CD4-positive, alpha-beta memory T cell (primary cell): ENCODE data around the gene FAT4. TPM values are rescaled to one million over a fixed set of nuclear protein-coding genes. Genes with fewer than 3 reads are reported as not detected.

Experiments
- CTCF ChIA-PET: fragments of 350-600 bp; sonication (Branson Sonifier 250); formaldehyde crosslinking; loops from one replicate; lab custom pipeline; 2021; ENCODE audit warnings: inconsistent platforms; ENCODE audit not compliant: partially characterized antibody; lab: Charles Lee
- POLR2A ChIA-PET: fragments of 350-600 bp; sonication (Branson Sonifier 250); formaldehyde crosslinking; loops from one replicate; lab custom pipeline; 2021; ENCODE audit not compliant: partially characterized antibody; lab: Charles Lee
- DNase-seq, 5 donors: peaks; one replicate each; pipeline versions ENCODE4 v3.0.0 to v3.0.0-alpha.2; 2020 to 2022; ENCODE audit warnings: mixed read lengths in 1 of 5
- H3K27ac ChIP-seq: one replicate; pipeline ENCODE4 v1.7.0; 2013; ENCODE audit warnings: low read depth, low read length
- H3K27me3 ChIP-seq: 2 replicates; pipeline ENCODE4 v1.7.0; 2013; ENCODE audit warnings: mild to moderate bottlenecking, low read length, moderate library complexity; ENCODE audit not compliant: insufficient read depth
- H3K36me3 ChIP-seq: 2 replicates; pipeline ENCODE4 v1.7.0; 2013; ENCODE audit warnings: mild to moderate bottlenecking, low read length, moderate library complexity; ENCODE audit not compliant: insufficient read depth
- H3K4me1 ChIP-seq: 2 replicates; pipeline ENCODE4 v1.7.0; 2013; ENCODE audit warnings: mild to moderate bottlenecking, low read length, moderate library complexity; ENCODE audit not compliant: insufficient read depth
- H3K4me3 ChIP-seq, 2 donors: one replicate each; pipeline ENCODE4 v1.7.0; 2013; ENCODE audit warnings: low read length in 2 of 2, mild to moderate bottlenecking in 1 of 2
- H3K9me3 ChIP-seq, 2 donors: one replicate each; pipeline ENCODE4 v1.7.0; 2013; ENCODE audit warnings: low read length in 2 of 2, control low read depth in 1 of 2; ENCODE audit not compliant: control insufficient read depth in 1 of 2
- H3K27ac Mint-ChIP-seq, 7 donors: one replicate each; pipeline ENCODE4 v1.8.0; 2020 to 2021; ENCODE audit warnings: mixed read lengths in 7 of 7, mild to moderate bottlenecking in 6 of 7, inconsistent platforms in 3 of 7, moderate library complexity in 3 of 7
- H3K27me3 Mint-ChIP-seq, 2 donors: one replicate each; pipeline ENCODE4 v1.8.0; 2020 to 2021; ENCODE audit warnings: mixed read lengths in 2 of 2
- H3K36me3 Mint-ChIP-seq, 2 donors: one replicate each; pipeline ENCODE4 v1.8.0; 2020 to 2021; ENCODE audit warnings: mixed read lengths in 2 of 2, inconsistent platforms in 1 of 2, mild to moderate bottlenecking in 1 of 2
- H3K4me1 Mint-ChIP-seq, 4 donors: one replicate each; pipeline ENCODE4 v1.8.0; 2020 to 2021; ENCODE audit warnings: mixed read lengths in 4 of 4, mild to moderate bottlenecking in 1 of 4
- H3K4me3 Mint-ChIP-seq, 8 donors: one replicate each; pipeline ENCODE4 v1.8.0; 2020 to 2021; ENCODE audit warnings: mixed read lengths in 8 of 8, mild to moderate bottlenecking in 7 of 8, moderate library complexity in 6 of 8, inconsistent platforms in 3 of 8
- H3K9me3 Mint-ChIP-seq, 8 donors: one replicate each; pipeline ENCODE4 v1.8.0; 2020 to 2021; ENCODE audit warnings: mixed read lengths in 8 of 8, mild to moderate bottlenecking in 5 of 8, inconsistent platforms in 3 of 8, moderate library complexity in 1 of 8
- intact Hi-C: fragments of 100-400 bp; cut with micrococcal nuclease; formaldehyde crosslinking; loops from one replicate; pipeline ENCODE4 v1.15.1; 2023
- polyA plus RNA-seq, 2 donors: library from polyadenylated mRNA; unstranded; fragments of 300-500 nt; fragmentation: Illumina TruSeq; gene quantifications; one replicate each; pipeline ENCODE4 v1.2.3, GENCODE V29; 2021
- total RNA-seq, 2 experiments: library from RNA; stranded (reverse); gene quantifications; one replicate each; pipeline ENCODE4 v1.2.3, GENCODE V29; 2021

FAT4 gene
- total and polyA plus RNA-seq, 4 experiments from 2014 or later = not detected

DNA sequence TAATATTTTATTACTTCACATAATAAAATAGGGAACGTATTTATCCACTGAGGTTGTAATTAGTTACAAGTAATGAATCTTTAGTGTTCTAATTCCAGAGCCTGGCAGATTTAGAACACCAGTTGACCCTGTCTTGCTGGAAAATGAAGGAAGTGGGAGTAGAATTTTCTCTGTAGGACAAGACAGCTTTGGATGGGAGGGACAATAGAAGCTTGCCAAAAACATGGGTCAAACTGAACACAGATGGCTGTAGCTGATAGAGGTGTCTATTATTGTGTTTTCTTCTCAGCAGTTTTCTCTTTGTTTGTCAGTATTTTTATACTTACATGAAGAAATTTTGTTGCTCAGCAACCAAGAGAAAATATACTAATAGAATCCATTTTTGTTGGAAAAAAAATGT is 20.2 kb downstream of the FAT4 start:
- Histone ChIP-seq H3K4me3 (no peak overlapping the region), H3K4me1 (no peaks in the 10 kb centered on the region), H3K36me3 (no peaks in the 10 kb centered on the region), H3K27ac (no peak overlapping the region), H3K9me3 (no peaks in the 10 kb centered on the region), H3K27me3 (no peaks in the 10 kb centered on the region)
- intact Hi-C loops = no loop called here
- H3K27me3 Mint-ChIP-seq = no peaks in the 10 kb centered on the region
- H3K27ac Mint-ChIP-seq = no peak overlapping the region
- ChIA-PET POLR2A (no interaction called here), CTCF (no interaction called here)
- H3K4me3 Mint-ChIP-seq = no peak overlapping the region
- DNase-seq = no peak
- H3K4me1 Mint-ChIP-seq = no peaks in the 10 kb centered on the region
- H3K36me3 Mint-ChIP-seq = no peaks in the 10 kb centered on the region
- H3K9me3 Mint-ChIP-seq = peaks cover 0 to 8% (median 0%) of the 10 kb centered on the region in 8 donors

DNA sequence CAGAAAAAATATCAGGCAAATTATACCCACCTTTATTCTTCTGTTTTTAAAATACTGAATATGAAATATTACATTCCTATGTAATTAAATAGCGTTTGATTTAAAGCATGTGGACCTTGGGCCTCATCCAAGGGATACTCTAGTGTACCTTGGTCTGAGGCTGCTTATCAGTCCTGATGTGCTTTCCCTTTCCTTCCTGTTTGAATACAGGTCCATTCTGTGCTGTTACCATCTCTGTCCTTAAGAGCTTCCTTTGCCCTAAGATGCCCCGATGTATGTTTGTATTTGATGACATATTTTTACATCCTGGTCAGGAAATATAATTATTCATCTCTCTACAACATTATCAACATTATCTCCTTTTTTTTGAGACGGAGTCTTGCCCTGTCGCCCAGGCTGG is 24.1 kb downstream of the FAT4 start:
- H3K36me3 Mint-ChIP-seq = no peaks in the 10 kb centered on the region
- intact Hi-C loops = no loop called here
- H3K4me3 Mint-ChIP-seq = no peak overlapping the region
- H3K9me3 Mint-ChIP-seq = peaks cover 0 to 5% (median 0%) of the 10 kb centered on the region in 8 donors
- Histone ChIP-seq H3K36me3 (no peaks in the 10 kb centered on the region), H3K4me3 (no peak overlapping the region), H3K4me1 (no peaks in the 10 kb centered on the region), H3K9me3 (no peaks in the 10 kb centered on the region), H3K27ac (no peak overlapping the region), H3K27me3 (no peaks in the 10 kb centered on the region)
- no peak overlapping the region for H3K27ac Mint-ChIP-seq
- DNase-seq = no peak
- CTCF ChIA-PET = no interaction called here
- H3K27me3 Mint-ChIP-seq = no peaks in the 10 kb centered on the region
- no peaks in the 10 kb centered on the region for H3K4me1 Mint-ChIP-seq
- POLR2A ChIA-PET = no interaction called here

DNA sequence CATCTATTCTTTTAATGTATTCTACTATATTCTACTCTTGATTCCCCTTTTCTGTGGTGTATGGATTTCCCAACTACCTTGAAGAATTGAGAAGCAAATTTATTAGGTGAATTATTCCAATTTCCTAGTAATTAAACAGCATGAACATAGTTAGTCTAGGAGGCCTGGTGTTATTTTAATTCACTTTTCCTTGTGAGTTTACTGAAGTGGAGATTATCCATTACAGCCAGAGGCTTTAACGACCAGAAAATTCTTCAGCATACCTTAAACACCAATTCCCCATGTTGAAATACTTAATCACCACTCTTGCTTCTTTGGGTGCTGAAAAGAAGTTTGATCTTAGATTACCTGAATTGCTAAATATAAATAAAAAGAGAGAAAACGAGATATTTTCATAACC is 29.4 kb downstream of the FAT4 start:
- Histone ChIP-seq H3K27ac (no peak overlapping the region), H3K4me1 (no peaks in the 10 kb centered on the region), H3K36me3 (no peaks in the 10 kb centered on the region), H3K27me3 (no peaks in the 10 kb centered on the region), H3K4me3 (no peak overlapping the region), H3K9me3 (no peaks in the 10 kb centered on the region)
- no peaks in the 10 kb centered on the region for H3K27me3 Mint-ChIP-seq
- H3K36me3 Mint-ChIP-seq = no peaks in the 10 kb centered on the region
- no peak overlapping the region for H3K27ac Mint-ChIP-seq
- H3K9me3 Mint-ChIP-seq = peaks cover 0 to 1% (median 0%) of the 10 kb centered on the region in 8 donors
- ChIA-PET CTCF (no interaction called here), POLR2A (no interaction called here)
- intact Hi-C loops = no loop called here
- DNase-seq = no peak
- no peak overlapping the region for H3K4me3 Mint-ChIP-seq
- H3K4me1 Mint-ChIP-seq = no peaks in the 10 kb centered on the region

DNA sequence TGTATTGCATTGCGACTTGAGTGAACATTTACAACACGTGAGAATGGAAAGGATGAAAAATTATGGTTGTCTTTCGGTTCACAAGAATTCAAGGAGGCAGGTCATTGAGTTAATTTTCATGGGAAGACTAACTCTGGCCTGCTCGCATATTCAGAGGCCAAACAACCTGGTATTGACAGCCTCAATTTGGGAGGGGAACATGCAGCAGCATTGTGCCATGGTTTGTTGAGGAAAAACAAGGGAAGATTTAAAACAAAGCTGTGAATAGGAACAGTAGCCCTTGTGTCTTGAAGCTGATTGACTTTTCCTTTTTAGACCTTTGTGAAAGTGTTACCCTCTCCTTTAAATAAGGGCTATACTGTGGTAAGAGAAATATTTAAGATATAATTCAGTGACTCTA is 31.9 kb downstream of the FAT4 start:
- H3K27ac ChIP-seq = no peak overlapping the region
- Mint-ChIP-seq H3K9me3 (no peaks in the 10 kb centered on the region), H3K27me3 (no peaks in the 10 kb centered on the region), H3K4me3 (no peak overlapping the region), H3K36me3 (no peaks in the 10 kb centered on the region), H3K4me1 (no peaks in the 10 kb centered on the region), H3K27ac (no peak overlapping the region)
- no peak overlapping the region for H3K4me3 ChIP-seq
- ChIA-PET POLR2A (no interaction called here), CTCF (no interaction called here)
- H3K4me1 ChIP-seq = no peaks in the 10 kb centered on the region
- H3K36me3 ChIP-seq = no peaks in the 10 kb centered on the region
- H3K27me3 ChIP-seq = no peaks in the 10 kb centered on the region
- DNase-seq = no peak
- H3K9me3 ChIP-seq = no peaks in the 10 kb centered on the region
- intact Hi-C loops = no loop called here

DNA sequence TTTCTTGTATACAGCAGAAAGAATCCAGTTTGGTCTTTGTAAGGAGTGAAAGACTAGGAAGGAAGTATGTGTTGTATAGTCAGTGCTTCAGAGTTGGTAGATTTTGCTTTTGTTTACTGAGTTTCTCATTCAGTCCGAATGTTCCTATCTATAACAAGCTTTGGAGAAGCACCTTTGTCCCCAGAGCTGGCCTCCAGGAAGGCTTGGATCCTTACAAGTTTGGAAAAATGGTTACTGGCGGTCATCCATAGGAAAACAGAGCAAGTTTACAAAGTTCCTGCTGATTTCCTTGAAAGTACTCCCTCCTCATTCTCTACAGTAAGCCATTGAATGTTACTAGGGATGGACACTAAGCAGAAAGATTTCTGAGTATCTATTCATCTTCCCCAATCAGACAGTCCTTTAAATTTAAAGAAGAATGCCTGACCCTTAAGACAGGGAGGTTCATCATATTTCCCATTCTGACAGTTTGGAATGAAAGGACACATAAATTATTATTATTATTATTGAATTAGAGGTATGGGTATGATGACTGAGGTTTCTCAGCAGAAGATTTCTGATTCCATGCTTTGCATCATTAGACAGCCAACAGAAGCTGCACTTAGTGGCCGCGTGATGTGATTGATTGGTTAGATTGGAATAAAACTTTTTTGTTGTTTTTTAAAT is 35.8 kb downstream of the FAT4 start:
- intact Hi-C loops = no loop called here
- Mint-ChIP-seq H3K27me3 (no peaks in the 10 kb centered on the region), H3K4me1 (no peaks in the 10 kb centered on the region), H3K4me3 (no peak overlapping the region), H3K27ac (no peak overlapping the region), H3K9me3 (peaks cover 0 to 3% (median 0%) of the 10 kb centered on the region in 8 donors), H3K36me3 (no peaks in the 10 kb centered on the region)
- H3K4me3 ChIP-seq = no peak overlapping the region
- no peak overlapping the region for H3K27ac ChIP-seq
- H3K27me3 ChIP-seq = no peaks in the 10 kb centered on the region
- no peak for DNase-seq
- ChIA-PET CTCF (no interaction called here), POLR2A (no interaction called here)
- H3K36me3 ChIP-seq = no peaks in the 10 kb centered on the region
- no peaks in the 10 kb centered on the region for H3K9me3 ChIP-seq
- H3K4me1 ChIP-seq = no peaks in the 10 kb centered on the region

DNA sequence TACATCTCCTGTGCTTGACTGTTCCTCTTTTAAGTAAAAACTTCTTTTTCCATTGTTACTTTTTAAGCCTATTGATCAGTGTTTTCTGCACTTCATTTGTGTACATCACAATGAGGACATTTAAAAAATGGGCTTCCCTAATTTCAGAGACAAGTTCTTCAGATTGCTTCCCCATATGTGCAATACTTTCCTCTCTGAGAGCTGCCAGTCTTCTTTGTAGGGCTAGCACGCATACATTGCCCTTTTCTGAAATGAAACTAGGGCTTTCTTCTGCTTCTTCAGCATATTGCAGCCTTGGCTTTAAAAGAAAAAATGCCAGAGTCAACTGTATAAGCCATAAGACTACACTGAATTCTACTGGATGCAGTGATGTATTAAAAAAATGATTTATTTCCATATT is 37.8 kb downstream of the FAT4 start:
- POLR2A ChIA-PET = no interaction called here
- no peak for DNase-seq
- Mint-ChIP-seq H3K9me3 (peaks cover 0 to 3% (median 0%) of the 10 kb centered on the region in 8 donors), H3K4me1 (no peaks in the 10 kb centered on the region), H3K27me3 (no peaks in the 10 kb centered on the region), H3K36me3 (no peaks in the 10 kb centered on the region), H3K4me3 (no peak overlapping the region), H3K27ac (no peak overlapping the region)
- CTCF ChIA-PET = no interaction called here
- intact Hi-C loops = no loop called here
- no peaks in the 10 kb centered on the region for H3K36me3 ChIP-seq
- no peaks in the 10 kb centered on the region for H3K9me3 ChIP-seq
- H3K27ac ChIP-seq = no peak overlapping the region
- H3K4me3 ChIP-seq = no peak overlapping the region
- H3K4me1 ChIP-seq = no peaks in the 10 kb centered on the region
- no peaks in the 10 kb centered on the region for H3K27me3 ChIP-seq

DNA sequence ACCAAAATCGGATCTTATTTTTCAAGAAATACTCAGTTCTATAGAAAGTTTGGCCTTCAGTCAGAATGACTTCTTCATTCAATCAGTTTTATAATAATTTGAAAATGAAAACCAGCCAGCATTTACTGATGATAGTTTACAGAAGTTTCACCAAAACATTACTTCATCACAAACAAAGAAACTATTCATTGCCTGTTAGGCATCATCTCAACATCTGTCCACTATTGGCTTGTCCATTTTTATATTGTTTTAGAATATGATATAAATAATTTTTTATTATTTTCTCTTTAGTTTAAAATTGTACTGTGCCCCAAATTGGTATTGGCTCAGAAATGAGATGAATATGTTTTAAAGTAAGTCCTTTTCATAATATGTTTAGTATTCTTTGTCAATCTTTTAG is 38.4 kb downstream of the FAT4 start:
- Mint-ChIP-seq H3K9me3 (peaks cover 0 to 3% (median 0%) of the 10 kb centered on the region in 8 donors), H3K36me3 (no peaks in the 10 kb centered on the region), H3K27ac (no peak overlapping the region), H3K4me1 (no peaks in the 10 kb centered on the region), H3K27me3 (no peaks in the 10 kb centered on the region), H3K4me3 (no peak overlapping the region)
- ChIA-PET CTCF (no interaction called here), POLR2A (no interaction called here)
- Histone ChIP-seq H3K27ac (no peak overlapping the region), H3K4me1 (no peaks in the 10 kb centered on the region), H3K4me3 (no peak overlapping the region), H3K27me3 (no peaks in the 10 kb centered on the region), H3K9me3 (no peaks in the 10 kb centered on the region), H3K36me3 (no peaks in the 10 kb centered on the region)
- no peak for DNase-seq
- intact Hi-C loops = no loop called here

DNA sequence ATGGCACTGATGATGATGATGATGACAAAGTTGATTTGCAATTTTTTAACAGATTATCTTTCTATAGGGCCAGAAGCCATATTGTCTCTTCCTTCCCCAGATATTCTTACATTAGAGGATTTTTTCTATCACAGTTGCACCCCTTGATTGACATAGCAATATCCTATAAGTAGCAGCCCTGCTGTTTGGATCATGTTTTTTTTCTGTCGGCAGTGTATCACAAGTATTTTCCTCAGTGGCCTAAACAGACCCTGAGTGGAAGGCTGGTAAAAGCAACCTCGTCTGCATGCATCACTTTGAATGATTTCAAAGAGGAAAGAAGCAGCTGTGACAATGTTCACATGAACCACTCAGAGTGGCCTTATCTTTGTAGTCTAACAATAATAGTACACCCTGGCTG is 41.0 kb downstream of the FAT4 start:
- no peaks in the 10 kb centered on the region for H3K36me3 Mint-ChIP-seq

More for the DNA sequence above, 41.0 kb downstream of the FAT4 start:
- Mint-ChIP-seq H3K9me3 (peaks cover 0 to 3% (median 1%) of the 10 kb centered on the region in 8 donors), H3K4me3 (no peak overlapping the region), H3K4me1 (no peaks in the 10 kb centered on the region), H3K27me3 (no peaks in the 10 kb centered on the region), H3K27ac (no peak overlapping the region)
- Histone ChIP-seq H3K27ac (no peak overlapping the region), H3K4me3 (no peak overlapping the region), H3K36me3 (no peaks in the 10 kb centered on the region), H3K4me1 (no peaks in the 10 kb centered on the region), H3K9me3 (no peaks in the 10 kb centered on the region), H3K27me3 (no peaks in the 10 kb centered on the region)
- intact Hi-C loops = no loop called here
- ChIA-PET POLR2A (no interaction called here), CTCF (no interaction called here)
- DNase-seq = no peak
